ENCODE data around the gene RAET1G.

GRCh38 chr6:149936743-149937142, 13.8 kb upstream of the RAET1G start:
- no peak for TF ChIP-seq CTCF (IDR thresholded peaks at IDR 0.05)
- TF ChIP-seq POLR2A (IDR thresholded peaks at IDR 0.05), result no peak
